T-helper 1 cell treated with Interleukin-12 subunit alpha and Interleukin-12 subunit beta and Interleukin-4 antibody, amounts not matched to agents 30 μg/mL and 1 μg/mL, for 36 hours (primary cell): ENCODE results near the gene CC2D1B.

Experiments
- H3K27ac Mint-ChIP-seq: one replicate; pipeline ENCODE4 v1.8.0; 2021; ENCODE audit warnings: mild to moderate bottlenecking, mixed read lengths
- H3K27me3 Mint-ChIP-seq: one replicate; pipeline ENCODE4 v1.8.0; 2021; ENCODE audit warnings: low read depth, mixed read lengths
- H3K36me3 Mint-ChIP-seq: one replicate; pipeline ENCODE4 v1.8.0; 2021; ENCODE audit warnings: low read depth, mixed read lengths
- H3K4me1 Mint-ChIP-seq: one replicate; pipeline ENCODE4 v1.8.0; 2021; ENCODE audit warnings: low read depth, mixed read lengths
- H3K4me3 Mint-ChIP-seq: one replicate; pipeline ENCODE4 v1.8.0; 2021; ENCODE audit warnings: mild to moderate bottlenecking, moderate library complexity, mixed read lengths
- H3K9me3 Mint-ChIP-seq: one replicate; pipeline ENCODE4 v1.8.0; 2021; ENCODE audit warnings: mixed read lengths

CC2D1B gene

GRCh38 chr1:52348704-52349300, 17.2 kb downstream of the CC2D1B start:
- Mint-ChIP-seq H3K27me3 (no peaks in the 10 kb centered on the region), H3K27ac (no peak overlapping the region), H3K9me3 (no peaks in the 10 kb centered on the region), H3K36me3 (peaks cover 13% of the 10 kb centered on the region), H3K4me3 (no peak overlapping the region), H3K4me1 (no peaks in the 10 kb centered on the region)

- no peaks in the 10 kb centered on the region for H3K27me3 Mint-ChIP-seq
- H3K4me1 Mint-ChIP-seq: no peaks in the 10 kb centered on the region
- no peak overlapping the region for H3K27ac Mint-ChIP-seq
- no peak overlapping the region for H3K4me3 Mint-ChIP-seq
- H3K36me3 Mint-ChIP-seq: no peaks in the 10 kb centered on the region
- no peaks in the 10 kb centered on the region for H3K9me3 Mint-ChIP-seq
Observed at GRCh38 chr1:52346653-52347052, 19.4 kb downstream of the CC2D1B start.

- H3K36me3 Mint-ChIP-seq: no peaks in the 10 kb centered on the region
- no peak overlapping the region for H3K4me3 Mint-ChIP-seq
- H3K27ac Mint-ChIP-seq: no peak overlapping the region
- no peaks in the 10 kb centered on the region for H3K4me1 Mint-ChIP-seq
- no peaks in the 10 kb centered on the region for H3K9me3 Mint-ChIP-seq
- no peaks in the 10 kb centered on the region for H3K27me3 Mint-ChIP-seq
Observed at GRCh38 chr1:52345252-52345651, 20.8 kb downstream of the CC2D1B start.

GRCh38 chr1:52343979-52344378, 22.0 kb downstream of the CC2D1B start:
- no peaks in the 10 kb centered on the region for H3K36me3 Mint-ChIP-seq
- H3K9me3 Mint-ChIP-seq: no peaks in the 10 kb centered on the region
- no peaks in the 10 kb centered on the region for H3K4me1 Mint-ChIP-seq
- H3K4me3 Mint-ChIP-seq: no peak overlapping the region
- H3K27ac Mint-ChIP-seq: no peak overlapping the region
- no peaks in the 10 kb centered on the region for H3K27me3 Mint-ChIP-seq

GRCh38 chr1:52341655-52342260, 24.2 kb downstream of the CC2D1B start:
- no peaks in the 10 kb centered on the region for H3K36me3 Mint-ChIP-seq
- no peaks in the 10 kb centered on the region for H3K9me3 Mint-ChIP-seq
- H3K4me3 Mint-ChIP-seq: no peak overlapping the region
- H3K27me3 Mint-ChIP-seq: no peaks in the 10 kb centered on the region
- H3K4me1 Mint-ChIP-seq: no peaks in the 10 kb centered on the region
- H3K27ac Mint-ChIP-seq: no peak overlapping the region

GRCh38 chr1:52337439-52337838, 28.6 kb downstream of the CC2D1B start:
- H3K4me1 Mint-ChIP-seq: no peaks in the 10 kb centered on the region
- no peak overlapping the region for H3K4me3 Mint-ChIP-seq
- H3K36me3 Mint-ChIP-seq: no peaks in the 10 kb centered on the region
- no peaks in the 10 kb centered on the region for H3K27me3 Mint-ChIP-seq
- no peaks in the 10 kb centered on the region for H3K9me3 Mint-ChIP-seq
- H3K27ac Mint-ChIP-seq: no peak overlapping the region

GRCh38 chr1:52334906-52335528, 31.0 kb downstream of the CC2D1B start:
- H3K9me3 Mint-ChIP-seq: no peaks in the 10 kb centered on the region
- no peak overlapping the region for H3K27ac Mint-ChIP-seq
- peaks cover 2% of the 10 kb centered on the region for H3K4me1 Mint-ChIP-seq
- no peak overlapping the region for H3K4me3 Mint-ChIP-seq
- no peaks in the 10 kb centered on the region for H3K27me3 Mint-ChIP-seq
- no peaks in the 10 kb centered on the region for H3K36me3 Mint-ChIP-seq

- Mint-ChIP-seq H3K4me3 (no peak overlapping the region), H3K9me3 (no peaks in the 10 kb centered on the region), H3K27me3 (no peaks in the 10 kb centered on the region), H3K27ac (no peak overlapping the region), H3K4me1 (peaks cover 2% of the 10 kb centered on the region), H3K36me3 (no peaks in the 10 kb centered on the region)
Observed at GRCh38 chr1:52332411-52332810, 33.6 kb downstream of the CC2D1B start.

GRCh38 chr1:52328615-52329014, 37.4 kb downstream of the CC2D1B start:
- no peaks in the 10 kb centered on the region for H3K27me3 Mint-ChIP-seq
- no peak overlapping the region for H3K27ac Mint-ChIP-seq
- peaks cover 2% of the 10 kb centered on the region for H3K4me1 Mint-ChIP-seq
- no peaks in the 10 kb centered on the region for H3K36me3 Mint-ChIP-seq
- no peaks in the 10 kb centered on the region for H3K9me3 Mint-ChIP-seq
- H3K4me3 Mint-ChIP-seq: no peak overlapping the region

GRCh38 chr1:52325786-52326185, 40.2 kb downstream of the CC2D1B start:
- Mint-ChIP-seq H3K4me3 (no peak overlapping the region), H3K27me3 (no peaks in the 10 kb centered on the region), H3K4me1 (peaks cover 2% of the 10 kb centered on the region), H3K36me3 (no peaks in the 10 kb centered on the region), H3K27ac (no peak overlapping the region), H3K9me3 (no peaks in the 10 kb centered on the region)

GRCh38 chr1:52323731-52324130, 42.3 kb downstream of the CC2D1B start:
- H3K9me3 Mint-ChIP-seq: no peaks in the 10 kb centered on the region

GRCh38 chr1:52321061-52321460, 44.9 kb downstream of the CC2D1B start:
- Mint-ChIP-seq H3K27me3 (no peaks in the 10 kb centered on the region), H3K27ac (no peak overlapping the region), H3K4me3 (no peak overlapping the region)

More at GRCh38 chr1:52323731-52324130, 42.3 kb downstream of the CC2D1B start:
- Mint-ChIP-seq H3K27me3 (no peaks in the 10 kb centered on the region), H3K4me3 (no peak overlapping the region), H3K36me3 (no peaks in the 10 kb centered on the region), H3K4me1 (no peaks in the 10 kb centered on the region), H3K27ac (no peak overlapping the region)

GRCh38 chr1:52306227-52307006, 59.6 kb downstream of the CC2D1B start:
- Mint-ChIP-seq H3K27ac (no peak overlapping the region), H3K36me3 (no peaks in the 10 kb centered on the region), H3K27me3 (no peaks in the 10 kb centered on the region), H3K9me3 (no peaks in the 10 kb centered on the region), H3K4me3 (no peak overlapping the region), H3K4me1 (no peaks in the 10 kb centered on the region)

More at GRCh38 chr1:52321061-52321460, 44.9 kb downstream of the CC2D1B start:
- Mint-ChIP-seq H3K4me1 (no peaks in the 10 kb centered on the region), H3K36me3 (no peaks in the 10 kb centered on the region), H3K9me3 (no peaks in the 10 kb centered on the region)

- Mint-ChIP-seq H3K27me3 (no peaks in the 10 kb centered on the region), H3K36me3 (no peaks in the 10 kb centered on the region), H3K4me1 (no peaks in the 10 kb centered on the region), H3K27ac (no peak overlapping the region), H3K4me3 (no peak overlapping the region), H3K9me3 (no peaks in the 10 kb centered on the region)
Observed at GRCh38 chr1:52305417-52306226, 60.4 kb downstream of the CC2D1B start.
